COLO668 (cell line): ENCODE results near the gene DIS3L2.

Experiments
- DNase-seq: peaks from one replicate; lab custom pipeline; 2025; ENCODE audit not compliant: unreplicated experiment; lab: John Stamatoyannopoulos, UW

DIS3L2 gene

DNA sequence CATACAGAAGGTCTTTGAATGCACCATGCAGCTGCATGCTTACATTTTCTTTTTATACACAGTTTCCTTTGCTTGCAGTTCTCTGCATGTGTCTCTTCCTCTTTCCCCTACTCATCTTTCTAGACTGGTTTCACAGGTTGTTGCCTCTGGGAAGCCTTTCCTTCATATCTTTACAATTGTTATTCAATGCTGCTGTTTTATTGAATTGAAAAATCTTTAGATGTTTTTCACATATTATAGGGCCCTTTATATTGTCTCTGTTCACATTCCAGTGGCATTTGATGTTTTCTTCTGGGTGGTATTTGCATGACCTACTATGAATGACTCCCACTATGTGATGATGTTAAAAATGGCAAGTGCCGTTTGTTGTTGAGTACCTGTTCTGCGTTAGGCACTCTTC lies 91.1 kb downstream of the DIS3L2 start:
- DNase-seq: no peak

DNA sequence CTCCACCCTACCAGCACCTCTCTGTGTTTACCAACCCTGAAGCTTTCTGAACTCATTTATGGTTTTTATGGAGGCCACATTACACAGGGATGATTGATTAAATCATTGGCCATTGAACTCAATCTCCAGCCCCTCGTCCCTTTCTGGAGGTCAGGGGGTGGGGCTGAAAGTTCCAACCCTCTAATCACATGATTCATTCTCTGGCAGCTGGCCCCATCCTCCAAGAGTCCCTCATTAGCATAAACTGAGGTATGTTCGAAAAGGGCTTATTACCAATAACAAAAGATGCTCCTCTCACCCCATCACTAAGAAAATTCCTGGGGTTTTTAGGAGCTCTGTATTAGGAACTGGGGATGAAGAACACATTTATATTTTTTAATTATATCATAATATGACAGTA lies 92.3 kb downstream of the DIS3L2 start:
- no peak for DNase-seq

DNA sequence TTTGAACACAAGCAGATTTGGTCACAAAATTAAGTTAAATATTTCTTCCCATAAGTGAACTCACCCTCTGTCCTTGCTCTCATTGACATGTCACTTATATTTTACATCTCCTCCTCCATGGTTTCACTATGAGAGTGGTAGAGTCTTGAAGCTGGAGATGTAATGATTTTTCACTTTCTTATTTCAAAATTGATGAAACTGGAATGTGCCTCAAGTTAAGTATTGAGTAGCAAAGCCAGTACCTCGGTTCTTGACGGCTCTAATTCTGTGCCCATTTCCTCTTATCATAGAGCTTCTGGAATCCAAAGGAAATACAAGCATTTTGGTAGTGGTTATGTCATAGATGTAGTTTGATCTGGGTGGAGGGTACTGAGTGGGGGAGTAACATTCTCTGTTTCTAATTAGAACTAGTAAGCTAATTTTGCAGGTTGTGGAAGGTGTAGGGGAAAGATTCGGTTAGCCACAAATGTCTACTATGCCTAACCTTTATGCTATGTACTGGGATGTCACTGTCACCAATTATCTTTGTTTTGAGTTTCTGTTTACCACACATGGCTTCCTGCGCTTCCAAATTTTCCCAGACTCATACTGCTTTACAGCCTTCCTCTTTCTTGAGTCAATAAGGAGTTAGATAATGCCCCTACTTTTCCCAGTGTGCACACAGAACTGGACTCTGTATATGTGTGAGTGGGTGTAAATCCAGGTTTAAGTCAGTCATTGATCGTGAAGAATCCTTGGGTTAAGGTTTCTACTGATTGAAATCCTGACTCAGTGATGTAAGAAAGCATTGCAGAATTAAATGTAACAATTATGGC lies 96.8 kb downstream of the DIS3L2 start:
- no peak for DNase-seq

DNA sequence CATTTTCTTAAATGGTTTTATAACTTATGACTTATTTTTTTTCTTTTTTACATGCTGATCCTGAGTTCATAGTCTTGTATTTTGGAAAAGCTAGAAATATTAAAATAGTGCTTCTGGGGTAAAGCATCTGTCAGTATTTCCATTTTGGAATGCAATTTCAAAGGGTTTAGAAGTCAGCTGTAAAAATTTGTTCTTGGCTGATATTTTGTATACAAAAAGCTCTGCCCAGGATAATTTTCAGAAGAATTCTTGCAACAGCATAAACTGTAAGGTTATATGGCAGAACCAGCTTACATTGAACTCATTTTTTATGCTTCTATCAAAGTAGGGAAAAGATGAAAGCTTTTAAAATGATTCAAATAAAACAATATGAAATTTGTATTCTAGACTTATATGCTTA lies 97.4 kb downstream of the DIS3L2 start:
- no peak for DNase-seq

DNA sequence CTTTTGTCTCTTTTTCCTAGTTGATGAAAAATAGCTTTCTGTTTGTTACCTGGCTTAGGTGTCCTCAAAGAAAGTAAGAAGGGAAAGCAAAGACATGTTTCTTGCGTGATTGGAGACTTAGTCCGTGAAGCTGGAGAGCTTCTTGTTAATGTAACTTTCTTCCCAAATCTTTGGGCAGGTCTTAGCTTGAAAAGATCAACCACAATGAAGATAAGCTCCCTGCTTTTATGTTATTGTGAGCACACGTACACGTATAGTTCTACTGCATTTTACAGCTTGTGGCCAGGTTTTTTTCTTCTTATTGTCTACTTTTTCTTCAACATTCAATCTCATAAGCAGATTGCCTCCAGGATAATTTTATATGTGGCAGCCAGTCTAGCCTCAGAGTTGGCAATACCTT lies 99.8 kb downstream of the DIS3L2 start:
- DNase-seq: no peak

DNA sequence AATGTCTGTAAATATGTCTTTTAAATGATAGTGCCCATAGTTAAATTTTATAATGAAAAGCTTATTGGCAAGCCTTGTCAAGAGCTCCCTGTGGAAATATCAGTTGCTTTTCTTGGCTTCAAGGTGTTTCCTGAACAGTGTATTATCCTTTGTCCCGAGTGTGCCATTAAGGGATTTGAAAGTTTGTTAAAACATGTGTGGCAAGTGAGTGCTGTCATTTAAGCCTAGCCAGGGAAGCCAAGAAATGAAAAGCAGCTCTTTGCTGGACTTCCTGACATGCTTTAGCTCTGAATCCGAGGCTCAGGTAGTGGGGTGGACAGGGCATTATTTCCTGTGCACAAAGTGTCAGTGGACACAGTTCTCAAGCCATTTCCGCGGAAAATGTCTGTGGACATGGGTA lies 111.5 kb downstream of the DIS3L2 start:
- DNase-seq: no peak

DNA sequence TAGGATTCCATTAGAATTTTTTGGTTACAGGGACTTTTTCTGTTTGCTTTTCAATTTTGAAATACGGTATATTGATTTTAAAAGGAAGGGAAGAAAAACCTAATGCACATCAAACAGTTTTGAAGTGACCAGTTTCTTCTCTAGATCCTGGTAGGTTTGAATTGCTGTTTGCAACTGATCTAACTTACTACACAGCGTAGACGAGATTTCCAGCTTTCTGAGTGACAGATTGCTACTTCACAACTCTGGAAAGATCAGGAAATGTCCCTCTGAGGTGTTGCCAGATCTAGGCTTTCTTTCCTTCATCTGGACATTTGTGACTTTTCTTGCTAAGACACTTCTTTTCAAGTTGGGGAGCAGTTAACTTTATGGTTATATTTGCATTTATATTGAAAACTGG lies 112.2 kb downstream of the DIS3L2 start:
- DNase-seq: no peak

DNA sequence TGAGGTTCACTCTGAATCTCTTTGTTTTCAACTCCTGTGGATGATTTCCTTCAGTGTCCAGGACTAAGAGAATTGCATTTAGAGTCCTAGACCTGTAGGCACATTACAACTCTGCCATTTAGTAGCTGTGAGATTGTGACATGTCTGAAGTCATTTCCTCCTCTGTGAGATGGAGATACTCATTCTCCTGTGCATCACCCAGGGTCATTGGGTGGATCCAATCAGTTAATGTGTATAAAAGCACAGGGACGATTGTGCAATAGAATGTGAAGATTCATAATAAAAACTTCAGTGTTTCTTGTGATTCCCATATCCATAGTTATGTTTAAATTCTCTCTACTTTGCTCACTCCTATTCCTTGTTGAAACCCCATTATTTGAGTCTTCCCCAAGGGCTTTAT lies 113.6 kb downstream of the DIS3L2 start:
- DNase-seq: no peak

DNA sequence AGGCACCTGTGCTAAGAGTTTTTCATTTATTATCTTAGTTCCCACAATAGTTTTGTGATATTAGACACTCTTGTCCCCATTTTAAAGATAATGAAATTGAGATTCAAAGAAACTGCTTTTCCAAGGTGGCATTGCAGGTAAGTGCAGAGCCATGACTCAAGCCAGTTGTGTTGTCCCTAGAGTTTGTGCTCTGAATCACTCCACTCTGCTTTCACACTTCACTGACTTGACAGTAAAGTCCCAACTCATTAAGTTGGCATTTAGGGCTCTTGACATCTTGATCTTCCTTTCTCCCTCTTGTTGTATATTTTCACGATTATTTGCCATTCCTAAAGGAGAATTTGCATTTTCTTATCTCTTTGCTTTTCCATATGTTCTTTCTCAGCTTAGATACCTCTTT lies 114.3 kb downstream of the DIS3L2 start:
- DNase-seq: no peak

DNA sequence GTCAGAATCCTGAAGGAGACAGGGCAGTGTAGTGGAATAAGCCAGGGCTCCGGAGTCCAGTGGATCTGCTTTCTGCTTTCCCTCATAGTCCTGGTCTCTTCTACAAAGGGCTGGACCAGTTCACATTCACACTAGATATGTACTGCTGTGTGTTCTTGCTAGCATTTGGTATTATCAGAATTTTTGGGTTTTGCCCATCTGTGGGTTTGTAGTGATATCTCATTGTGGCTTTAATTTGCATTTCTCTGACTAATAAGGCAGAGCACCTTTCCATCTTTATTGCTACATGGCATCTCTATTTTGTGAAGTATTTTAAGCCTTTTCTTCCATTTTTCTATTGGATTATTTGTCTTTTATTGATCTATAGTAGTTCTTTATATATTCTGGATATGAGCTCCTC lies 114.8 kb downstream of the DIS3L2 start:
- DNase-seq: no peak

DNA sequence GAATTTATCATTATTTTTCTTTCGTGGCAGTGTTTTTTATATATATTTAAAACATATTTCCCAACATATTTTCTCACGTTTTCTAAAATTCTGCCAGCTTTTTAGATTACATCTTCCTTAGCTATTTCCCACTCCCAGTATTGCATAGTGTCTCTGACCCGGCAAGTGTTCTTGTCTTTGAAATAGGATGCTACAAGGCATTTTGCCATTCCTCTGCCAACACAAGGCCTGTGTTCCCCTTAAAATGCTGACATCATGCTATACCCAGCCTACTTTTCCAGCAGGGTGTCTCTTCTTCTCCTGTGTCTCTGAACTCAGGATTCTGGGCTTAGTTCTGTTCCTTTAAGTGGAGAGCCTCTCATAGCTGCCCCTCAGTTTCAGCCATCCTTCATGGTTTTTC lies 115.2 kb downstream of the DIS3L2 start:
- DNase-seq: no peak

DNA sequence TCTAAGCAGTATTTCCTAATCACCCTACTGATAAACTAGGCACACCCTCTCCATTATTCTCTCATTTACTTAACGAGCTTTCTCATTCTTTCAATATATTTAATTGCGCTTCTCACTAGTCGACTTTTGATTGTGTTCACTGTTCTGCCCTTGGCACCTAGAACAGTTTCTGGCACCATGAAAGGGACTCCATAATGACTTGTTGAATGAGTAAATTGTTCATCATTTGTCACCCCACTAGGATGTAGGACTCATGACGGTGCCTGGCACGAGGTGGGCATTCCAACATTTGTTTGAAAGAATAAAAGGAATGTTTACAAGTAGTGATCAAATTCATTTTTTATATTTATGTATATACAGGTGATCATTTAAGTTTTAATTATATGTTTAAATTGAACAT lies 123.7 kb downstream of the DIS3L2 start:
- no peak for DNase-seq

DNA sequence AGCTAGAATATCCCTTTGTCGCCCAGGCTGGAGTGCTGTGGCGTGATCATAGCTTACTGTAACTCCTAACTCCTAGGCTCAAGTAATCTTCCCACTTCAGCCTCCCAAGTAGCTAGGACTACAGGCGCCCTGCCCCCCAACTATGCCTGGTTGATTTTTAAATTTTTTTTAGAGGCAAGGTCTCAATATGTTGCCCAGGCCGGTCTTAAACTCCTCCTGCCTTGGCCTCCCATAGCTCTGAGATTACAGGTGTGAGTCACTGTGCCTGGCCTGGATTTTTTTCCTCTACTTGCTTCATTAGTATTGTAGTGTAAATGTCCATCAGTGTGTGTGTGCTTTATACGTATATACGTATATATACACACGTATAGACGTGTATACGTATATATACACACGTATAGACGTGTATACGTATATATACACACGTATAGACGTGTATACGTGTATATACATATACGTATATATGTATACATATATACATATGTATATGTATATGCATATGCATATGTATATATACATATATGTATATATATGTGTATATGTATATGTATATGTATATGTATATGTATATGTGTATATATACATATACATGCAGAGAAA lies 124.4 kb downstream of the DIS3L2 start:
- DNase-seq: no peak

DNA sequence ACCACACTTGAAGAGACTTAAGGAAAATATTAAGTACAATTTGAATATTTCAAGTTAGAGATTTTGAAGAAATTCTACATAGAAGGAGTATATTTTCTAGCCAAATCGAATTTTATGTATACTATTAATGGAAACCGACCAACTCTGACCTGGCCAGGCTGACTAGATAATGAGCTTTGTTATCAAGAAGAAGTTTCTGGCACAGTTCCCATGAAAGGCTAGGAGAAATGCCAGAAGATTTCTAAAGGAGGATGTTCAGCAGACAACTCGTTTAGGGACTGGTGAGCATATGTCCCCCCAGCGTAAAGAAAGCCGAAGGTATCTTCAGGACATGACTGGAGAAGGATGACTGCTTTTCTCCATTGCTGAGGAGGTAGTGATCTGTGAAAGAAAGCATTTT lies 127.3 kb downstream of the DIS3L2 start:
- no peak for DNase-seq

DNA sequence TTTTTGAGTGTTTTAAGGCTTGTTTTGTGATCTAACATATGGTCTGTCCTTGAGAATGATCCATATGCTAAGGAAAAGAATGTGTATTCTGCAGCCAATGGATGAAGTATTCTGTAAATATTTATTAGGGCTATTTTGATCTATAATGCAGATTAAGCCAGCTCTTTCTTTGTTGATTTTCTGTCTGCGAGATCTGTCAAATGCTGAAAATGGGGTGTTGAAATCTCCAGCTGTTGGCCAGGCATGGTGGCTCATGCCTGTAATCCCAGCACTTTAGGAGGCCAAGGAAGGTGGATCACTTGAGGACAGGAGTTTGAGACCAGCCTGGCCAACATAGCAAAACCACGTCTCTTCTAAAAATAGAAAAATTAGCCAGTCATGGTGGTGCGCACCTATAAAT lies 132.7 kb downstream of the DIS3L2 start:
- no peak for DNase-seq

DNA sequence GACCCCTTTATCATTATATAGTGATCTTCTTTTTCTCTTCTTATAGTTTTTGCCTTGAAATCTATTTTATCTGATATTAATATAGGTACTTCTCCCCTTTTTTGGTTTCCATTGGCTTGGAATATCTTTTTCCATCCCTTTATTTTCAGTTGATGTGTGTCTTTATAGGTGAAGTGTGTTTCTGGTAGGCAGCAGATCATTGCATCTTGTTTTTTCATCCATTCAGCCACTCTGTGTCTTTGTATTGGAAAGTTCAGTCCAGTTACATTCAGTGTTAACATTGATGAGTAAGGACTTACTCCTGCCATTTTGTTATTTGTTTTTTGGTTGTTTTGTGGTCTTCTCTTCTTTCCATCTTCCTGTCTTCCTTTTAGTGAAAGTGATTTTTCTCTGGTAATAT lies 133.4 kb downstream of the DIS3L2 start:
- no peak for DNase-seq

DNA sequence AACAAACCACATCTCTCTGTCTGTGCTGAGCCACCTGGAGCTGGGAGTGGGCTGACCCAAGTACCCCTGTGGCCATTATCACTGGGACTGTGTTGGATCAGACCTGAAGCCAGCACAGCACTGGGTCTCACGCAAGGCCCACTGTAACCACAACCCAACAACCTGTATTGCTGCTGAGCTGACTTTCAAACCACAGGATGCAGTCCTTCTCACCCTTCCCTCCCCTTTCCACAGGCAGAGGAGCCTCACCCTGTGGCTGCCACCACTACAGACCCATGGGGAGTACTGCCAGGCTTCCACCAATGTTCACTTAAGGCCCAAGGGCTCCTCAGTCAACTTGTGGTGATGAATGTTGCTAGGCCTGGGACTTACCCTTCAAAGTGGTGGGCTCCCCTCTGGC lies 135.7 kb downstream of the DIS3L2 start:
- no peak for DNase-seq

DNA sequence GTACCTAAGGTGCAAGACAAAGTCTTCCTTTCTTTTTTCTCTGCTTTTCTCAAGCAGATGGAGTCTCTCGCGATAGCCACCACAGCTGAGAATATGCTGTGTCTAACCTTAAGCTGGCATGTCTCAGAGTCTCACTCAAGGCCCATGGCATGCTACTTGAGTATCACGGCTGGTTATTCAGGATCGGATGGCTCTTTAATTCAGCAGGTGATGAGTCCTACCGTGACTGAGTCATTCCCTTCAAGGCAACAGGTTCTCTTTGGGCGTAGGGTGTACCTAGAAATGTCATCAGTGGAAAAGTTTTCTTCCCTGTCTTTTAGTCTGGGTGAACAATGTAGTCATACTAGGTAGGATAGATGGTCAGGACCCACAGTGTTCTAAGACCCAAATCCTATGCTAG lies 136.2 kb downstream of the DIS3L2 start:
- DNase-seq: no peak

DNA sequence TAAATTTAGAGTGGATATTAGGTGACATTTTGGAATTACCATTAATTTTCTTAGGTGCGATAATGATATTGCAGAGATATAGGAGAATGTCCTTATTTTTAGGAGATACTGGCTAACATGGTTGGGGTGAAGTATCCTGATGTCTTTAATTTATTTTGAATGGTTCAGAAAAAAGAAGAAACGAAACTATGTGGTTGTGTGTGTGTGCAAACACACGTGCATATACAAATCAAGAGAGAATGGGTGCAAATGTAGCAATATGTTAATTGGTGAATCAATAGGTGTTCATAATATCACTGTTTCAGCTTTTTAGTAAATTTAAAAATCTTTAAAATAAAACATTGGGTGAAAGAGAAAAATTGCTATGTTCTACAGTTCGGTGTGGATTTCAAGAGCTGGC lies 140.9 kb downstream of the DIS3L2 start:
- no peak for DNase-seq

DNA sequence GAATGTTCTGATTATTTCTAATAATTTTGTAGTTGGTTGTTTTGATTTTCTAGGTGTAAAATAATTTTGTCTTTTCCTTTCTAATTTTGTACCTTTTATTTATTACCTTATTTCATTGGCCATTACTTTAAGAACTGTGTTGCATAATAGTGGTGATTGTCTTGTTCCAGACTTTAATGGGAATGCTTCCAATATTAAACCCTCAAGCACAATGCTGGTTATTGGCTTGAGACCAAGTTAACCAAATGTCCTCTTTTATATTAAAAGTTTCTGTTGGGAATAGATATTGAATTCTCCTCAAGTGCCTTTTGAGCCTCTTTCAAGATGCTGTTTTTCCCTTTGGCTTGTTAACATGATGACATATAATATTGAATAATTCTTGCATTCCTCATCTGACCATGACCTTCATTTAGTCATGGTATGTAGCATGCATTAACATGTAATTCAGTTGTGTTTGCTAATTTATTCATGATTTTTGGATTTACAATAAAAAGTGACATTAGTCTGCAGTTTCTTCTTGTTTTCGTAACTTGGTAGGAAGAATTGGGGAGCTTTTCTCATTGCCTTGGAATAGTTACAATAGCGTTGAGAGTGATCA lies 141.7 kb downstream of the DIS3L2 start:
- no peak for DNase-seq

DNA sequence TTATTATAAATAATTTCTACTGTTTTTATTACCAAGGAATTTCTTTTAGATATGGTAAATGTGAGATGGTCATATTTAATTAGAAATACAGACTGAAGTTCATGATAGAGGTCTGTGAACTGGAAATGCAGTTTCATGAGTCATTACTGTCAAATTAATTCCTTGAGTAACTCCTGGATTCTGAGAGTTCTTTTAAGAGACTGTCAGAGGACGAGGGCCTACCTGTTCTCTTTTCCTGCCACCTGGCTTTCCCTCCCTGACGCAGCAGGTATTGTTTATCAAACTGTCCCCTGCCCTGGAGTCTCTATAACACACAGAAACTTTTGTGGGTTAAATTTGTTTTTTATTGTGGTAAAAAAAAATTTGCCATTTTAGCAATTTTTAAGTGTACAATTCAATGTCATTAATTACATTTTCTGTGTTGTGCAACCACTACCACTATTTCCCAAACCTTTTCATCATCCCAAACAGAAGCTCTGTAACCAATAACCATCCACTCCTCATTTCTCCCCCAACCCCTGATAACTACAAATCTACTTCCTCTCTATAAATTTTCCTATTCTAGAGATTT lies 142.6 kb downstream of the DIS3L2 start:
- no peak for DNase-seq

DNA sequence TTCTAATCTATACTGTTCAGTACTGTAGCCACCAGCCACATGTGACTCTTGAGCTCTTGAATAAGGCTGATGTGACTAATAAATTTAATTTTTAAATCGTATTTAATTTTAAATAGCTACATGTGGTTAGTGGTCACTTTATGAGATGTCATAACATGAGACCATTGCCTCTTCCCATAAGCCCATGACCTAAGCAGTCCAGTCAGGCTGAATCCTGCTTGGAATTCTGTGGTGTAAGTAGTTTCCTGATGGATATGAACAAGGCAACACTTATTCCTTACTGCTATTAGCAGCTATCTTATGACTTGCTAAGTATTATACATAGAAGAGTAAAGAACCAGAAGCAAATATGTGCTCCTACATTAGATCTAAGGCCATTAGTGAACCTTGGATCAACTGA lies 150.0 kb downstream of the DIS3L2 start:
- DNase-seq: no peak
